ENCODE data around the gene PRKN.

The PRKN gene

DNA sequence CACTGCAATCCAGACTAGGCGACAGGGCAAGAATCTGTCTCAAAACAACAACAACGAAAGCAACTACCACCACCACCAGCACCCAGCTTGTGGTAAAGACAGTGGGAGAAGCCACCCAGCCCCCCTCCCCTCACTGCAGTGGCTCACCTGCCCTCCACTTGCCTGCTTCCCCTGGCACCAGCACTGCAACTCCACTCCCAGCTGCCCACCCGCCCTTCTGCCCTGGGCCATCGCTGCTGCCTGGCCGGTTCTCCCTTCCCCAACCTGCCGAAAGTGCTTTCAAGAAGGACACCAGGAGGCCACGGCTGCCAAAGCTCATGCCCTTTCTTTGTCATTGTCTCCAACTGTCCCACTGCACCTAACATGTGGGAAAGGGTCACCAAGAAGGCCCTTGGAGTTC lies 1359.1 kb downstream of the PRKN start:
- no peaks in the 10 kb centered on the region for H3K4me1 ChIP-seq (ENCODE audit: control insufficient read depth, insufficient read depth, low read length)
- no peaks in the 10 kb centered on the region for H3K27me3 ChIP-seq (ENCODE audit: control insufficient read depth in 1 of 2, insufficient read depth in 2 of 2, low read length in 2 of 2)
- no peak overlapping the region for H3K4me3 ChIP-seq (ENCODE audit: low read length in 2 of 2)
- no peak overlapping the region for H3K9ac ChIP-seq (ENCODE audit: low read length in 2 of 2)
- no peaks in the 10 kb centered on the region for H3K9me3 ChIP-seq (ENCODE audit: control insufficient read depth in 2 of 2, low read length in 2 of 2)
- H3K36me3 ChIP-seq (ENCODE audit: control insufficient read depth in 2 of 2, insufficient read depth in 2 of 2, low read length in 2 of 2): no peaks in the 10 kb centered on the region
- H3K27ac ChIP-seq (ENCODE audit: low read length): no peak overlapping the region

DNA sequence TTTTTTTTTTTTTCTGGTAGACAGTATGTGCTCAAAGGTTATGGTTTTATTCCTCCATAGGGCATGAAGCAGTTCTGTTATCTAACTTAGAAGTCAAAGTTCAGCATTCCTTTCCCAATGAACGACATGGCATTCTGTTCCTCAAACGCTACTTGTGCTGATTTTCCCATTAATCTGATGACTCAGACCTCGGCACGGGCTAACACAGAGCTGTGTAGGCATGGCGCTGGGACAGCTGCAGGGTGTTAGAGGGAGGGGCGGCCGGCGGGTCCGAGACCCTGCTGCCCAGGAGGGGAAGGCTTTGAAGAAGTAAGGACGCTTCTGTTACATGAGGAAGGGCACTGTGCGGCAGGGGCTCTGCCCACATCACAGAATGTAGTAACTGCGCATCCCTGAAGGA lies 1360.1 kb downstream of the PRKN start:
- Histone ChIP-seq H3K4me1 (ENCODE audit: control insufficient read depth, insufficient read depth, low read length) (no peaks in the 10 kb centered on the region), H3K27me3 (ENCODE audit: control insufficient read depth in 1 of 2, insufficient read depth in 2 of 2, low read length in 2 of 2) (no peaks in the 10 kb centered on the region), H3K9ac (ENCODE audit: low read length in 2 of 2) (no peak overlapping the region), H3K36me3 (ENCODE audit: control insufficient read depth in 2 of 2, insufficient read depth in 2 of 2, low read length in 2 of 2) (no peaks in the 10 kb centered on the region), H3K27ac (ENCODE audit: low read length) (no peak overlapping the region), H3K9me3 (ENCODE audit: control insufficient read depth in 2 of 2, low read length in 2 of 2) (peaks cover 0 to 4% of the 10 kb centered on the region in 2 donors), H3K4me3 (ENCODE audit: low read length in 2 of 2) (no peak overlapping the region)

DNA sequence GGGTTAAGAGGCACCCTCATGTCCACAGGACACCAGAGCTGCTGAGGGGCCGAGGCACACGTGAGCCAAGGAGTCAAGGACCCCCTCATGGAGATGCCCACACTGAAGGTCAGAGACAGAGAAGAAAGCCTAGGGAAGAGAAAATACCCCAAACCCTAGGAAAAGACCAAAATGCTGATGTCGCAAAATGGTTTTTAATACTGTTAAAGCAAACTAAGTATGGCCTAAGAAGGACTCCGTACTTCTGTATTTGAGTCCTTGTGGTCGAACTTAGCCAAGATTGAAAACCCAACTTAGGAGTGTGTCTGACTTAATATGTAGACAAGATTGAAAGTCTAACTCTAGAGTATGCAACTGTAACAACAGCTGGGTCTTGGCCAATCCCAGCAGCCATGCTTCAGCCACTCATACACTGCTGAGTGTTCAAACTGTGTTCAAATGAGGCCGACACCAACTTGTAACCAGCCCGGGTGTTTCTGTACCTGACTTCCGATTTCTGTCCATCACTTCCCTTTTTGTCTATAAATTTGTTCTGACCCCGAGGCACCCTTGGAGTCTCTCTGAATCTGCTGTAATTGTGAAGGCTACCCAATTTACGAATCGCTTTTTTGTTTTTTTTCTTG lies 1361.2 kb downstream of the PRKN start:
- H3K27ac ChIP-seq (ENCODE audit: low read length): no peak overlapping the region
- H3K36me3 ChIP-seq (ENCODE audit: control insufficient read depth in 2 of 2, insufficient read depth in 2 of 2, low read length in 2 of 2): no peaks in the 10 kb centered on the region
- peaks cover 0 to 4% of the 10 kb centered on the region in 2 donors for H3K9me3 ChIP-seq (ENCODE audit: control insufficient read depth in 2 of 2, low read length in 2 of 2)
- no peaks in the 10 kb centered on the region for H3K4me1 ChIP-seq (ENCODE audit: control insufficient read depth, insufficient read depth, low read length)
- H3K4me3 ChIP-seq (ENCODE audit: low read length in 2 of 2): no peak overlapping the region
- H3K9ac ChIP-seq (ENCODE audit: low read length in 2 of 2): no peak overlapping the region
- H3K27me3 ChIP-seq (ENCODE audit: control insufficient read depth in 1 of 2, insufficient read depth in 2 of 2, low read length in 2 of 2): no peaks in the 10 kb centered on the region

DNA sequence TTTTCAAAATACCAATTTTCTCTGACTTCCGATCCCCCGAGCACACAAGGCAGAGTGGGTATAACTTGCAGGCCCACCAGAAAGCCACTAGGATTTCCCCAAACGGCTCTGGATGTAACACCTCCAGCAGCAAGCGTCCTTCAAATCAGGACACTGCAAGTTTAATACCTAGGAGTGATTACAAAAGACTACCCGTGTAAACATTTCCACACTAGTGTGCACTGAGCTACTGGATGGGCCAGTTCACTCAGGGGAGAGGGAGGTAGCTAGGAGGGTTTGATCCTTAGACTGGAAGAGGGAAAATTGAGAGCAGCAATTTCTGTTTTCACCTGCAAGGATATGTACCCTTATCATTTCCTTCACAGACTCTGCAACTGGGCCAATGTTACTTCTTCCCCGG lies 1361.9 kb downstream of the PRKN start:
- H3K27me3 ChIP-seq (ENCODE audit: control insufficient read depth in 1 of 2, insufficient read depth in 2 of 2, low read length in 2 of 2): no peaks in the 10 kb centered on the region
- no peaks in the 10 kb centered on the region for H3K36me3 ChIP-seq (ENCODE audit: control insufficient read depth in 2 of 2, insufficient read depth in 2 of 2, low read length in 2 of 2)
- no peak overlapping the region for H3K4me3 ChIP-seq (ENCODE audit: low read length in 2 of 2)
- H3K4me1 ChIP-seq (ENCODE audit: control insufficient read depth, insufficient read depth, low read length): peaks cover under 1% of the 10 kb centered on the region
- no peak overlapping the region for H3K27ac ChIP-seq (ENCODE audit: low read length)
- H3K9me3 ChIP-seq (ENCODE audit: control insufficient read depth in 2 of 2, low read length in 2 of 2): peaks cover 0 to 4% of the 10 kb centered on the region in 2 donors
- no peak overlapping the region for H3K9ac ChIP-seq (ENCODE audit: low read length in 2 of 2)

DNA sequence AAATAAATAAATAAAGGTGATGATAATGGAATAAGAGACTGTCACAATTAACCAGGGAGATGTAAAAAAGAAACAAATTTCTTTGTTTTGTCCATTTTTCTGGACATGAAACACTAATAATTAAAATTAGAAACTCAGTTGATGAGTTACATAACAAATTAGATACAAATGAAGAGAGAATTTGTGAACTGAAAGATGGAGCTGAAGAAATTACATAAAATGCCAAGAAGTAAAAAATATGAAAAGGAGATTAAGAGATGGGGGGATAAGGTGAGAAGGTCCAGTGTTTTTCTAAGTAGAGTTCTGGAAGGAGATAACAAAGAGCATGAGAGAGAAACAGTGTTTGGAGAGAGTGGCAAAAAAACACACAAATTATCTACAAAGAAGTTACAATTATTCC lies 1364.3 kb downstream of the PRKN start:
- H3K9ac ChIP-seq (ENCODE audit: low read length in 2 of 2): no peak overlapping the region
- H3K9me3 ChIP-seq (ENCODE audit: control insufficient read depth in 2 of 2, low read length in 2 of 2): peaks cover 0 to 4% of the 10 kb centered on the region in 2 donors
- no peak overlapping the region for H3K27ac ChIP-seq (ENCODE audit: low read length)
- no peaks in the 10 kb centered on the region for H3K27me3 ChIP-seq (ENCODE audit: control insufficient read depth in 1 of 2, insufficient read depth in 2 of 2, low read length in 2 of 2)
- peaks cover 3% of the 10 kb centered on the region for H3K4me1 ChIP-seq (ENCODE audit: control insufficient read depth, insufficient read depth, low read length)
- H3K4me3 ChIP-seq (ENCODE audit: low read length in 2 of 2): no peak overlapping the region
- H3K36me3 ChIP-seq (ENCODE audit: control insufficient read depth in 2 of 2, insufficient read depth in 2 of 2, low read length in 2 of 2): no peaks in the 10 kb centered on the region

DNA sequence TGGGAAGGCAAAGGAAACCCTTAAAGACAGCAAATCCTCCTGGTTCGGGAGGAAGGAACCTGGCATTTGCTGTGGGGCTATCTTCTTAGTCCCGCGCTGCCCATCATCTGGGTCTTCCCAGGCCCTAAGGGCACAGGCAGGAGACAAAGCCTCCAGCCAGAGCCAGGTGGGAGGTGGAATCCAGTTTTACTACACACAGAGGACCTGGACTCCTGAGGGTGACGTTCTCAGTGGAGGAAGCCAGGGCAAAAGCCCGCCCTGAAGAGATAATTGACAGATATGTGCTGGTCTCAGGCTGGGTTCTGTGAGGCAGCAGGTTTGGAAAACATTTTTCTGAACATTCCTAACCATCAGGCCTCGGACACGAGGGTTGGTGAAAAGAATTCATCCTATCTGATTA lies 1365.3 kb downstream of the PRKN start:
- no peaks in the 10 kb centered on the region for H3K36me3 ChIP-seq (ENCODE audit: control insufficient read depth in 2 of 2, insufficient read depth in 2 of 2, low read length in 2 of 2)

DNA sequence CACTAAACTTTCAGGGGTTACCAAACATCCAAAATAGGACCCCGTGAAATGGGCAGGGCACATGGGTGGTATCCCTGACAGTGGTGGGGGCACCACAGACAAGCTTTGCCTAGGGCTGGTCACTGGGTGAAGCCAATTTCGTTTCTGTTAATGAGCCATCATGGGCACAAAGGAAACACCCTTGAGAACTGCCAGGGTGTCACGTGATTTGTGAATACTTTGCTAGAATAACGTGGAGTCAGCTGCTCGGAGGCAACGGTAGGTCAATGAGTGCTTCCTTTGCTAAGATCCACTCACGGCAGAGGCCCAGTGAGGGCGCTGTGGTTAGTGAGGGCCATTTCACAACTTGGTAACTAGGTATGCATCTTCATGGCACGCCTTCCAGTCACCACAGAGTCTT lies 1366.0 kb downstream of the PRKN start:
- Histone ChIP-seq H3K36me3 (ENCODE audit: control insufficient read depth in 2 of 2, insufficient read depth in 2 of 2, low read length in 2 of 2) (no peaks in the 10 kb centered on the region), H3K27me3 (ENCODE audit: control insufficient read depth in 1 of 2, insufficient read depth in 2 of 2, low read length in 2 of 2) (no peaks in the 10 kb centered on the region), H3K9ac (ENCODE audit: low read length in 2 of 2) (no peak overlapping the region), H3K9me3 (ENCODE audit: control insufficient read depth in 2 of 2, low read length in 2 of 2) (peaks cover 0 to 4% of the 10 kb centered on the region in 2 donors), H3K4me3 (ENCODE audit: low read length in 2 of 2) (no peak overlapping the region), H3K4me1 (ENCODE audit: control insufficient read depth, insufficient read depth, low read length) (peaks cover 3% of the 10 kb centered on the region), H3K27ac (ENCODE audit: low read length) (no peak overlapping the region)

More for the DNA sequence above, 1365.3 kb downstream of the PRKN start:
- Histone ChIP-seq H3K4me1 (ENCODE audit: control insufficient read depth, insufficient read depth, low read length) (peaks cover 3% of the 10 kb centered on the region), H3K27ac (ENCODE audit: low read length) (no peak overlapping the region), H3K9ac (ENCODE audit: low read length in 2 of 2) (no peak overlapping the region), H3K4me3 (ENCODE audit: low read length in 2 of 2) (no peak overlapping the region), H3K9me3 (ENCODE audit: control insufficient read depth in 2 of 2, low read length in 2 of 2) (peaks cover 0 to 4% of the 10 kb centered on the region in 2 donors), H3K27me3 (ENCODE audit: control insufficient read depth in 1 of 2, insufficient read depth in 2 of 2, low read length in 2 of 2) (no peaks in the 10 kb centered on the region)

DNA sequence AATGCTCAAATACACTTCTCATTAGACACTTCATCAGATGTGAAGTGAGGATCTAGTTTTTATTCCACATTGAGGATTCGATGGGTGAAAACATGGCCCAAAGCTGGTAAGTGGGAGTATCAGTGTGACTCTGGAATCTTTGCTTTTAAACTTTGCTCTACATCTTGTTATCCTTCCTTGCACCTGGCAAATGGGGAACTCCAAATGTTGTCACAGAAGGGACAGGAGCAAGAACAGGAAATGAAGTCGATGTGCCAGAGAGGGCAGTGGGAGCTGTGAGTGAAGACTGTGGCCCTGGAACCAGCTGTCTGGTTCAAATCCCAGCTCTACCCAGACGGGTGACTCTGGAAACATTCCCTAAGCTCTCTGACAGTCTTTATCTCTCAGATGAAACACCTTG lies 1367.0 kb downstream of the PRKN start:
- H3K4me1 ChIP-seq (ENCODE audit: control insufficient read depth, insufficient read depth, low read length): peaks cover 3% of the 10 kb centered on the region
- peaks cover 0 to 4% of the 10 kb centered on the region in 2 donors for H3K9me3 ChIP-seq (ENCODE audit: control insufficient read depth in 2 of 2, low read length in 2 of 2)
- no peaks in the 10 kb centered on the region for H3K36me3 ChIP-seq (ENCODE audit: control insufficient read depth in 2 of 2, insufficient read depth in 2 of 2, low read length in 2 of 2)
- H3K9ac ChIP-seq (ENCODE audit: low read length in 2 of 2): no peak overlapping the region
- H3K27ac ChIP-seq (ENCODE audit: low read length): no peak overlapping the region
- H3K4me3 ChIP-seq (ENCODE audit: low read length in 2 of 2): no peak overlapping the region
- no peaks in the 10 kb centered on the region for H3K27me3 ChIP-seq (ENCODE audit: control insufficient read depth in 1 of 2, insufficient read depth in 2 of 2, low read length in 2 of 2)

DNA sequence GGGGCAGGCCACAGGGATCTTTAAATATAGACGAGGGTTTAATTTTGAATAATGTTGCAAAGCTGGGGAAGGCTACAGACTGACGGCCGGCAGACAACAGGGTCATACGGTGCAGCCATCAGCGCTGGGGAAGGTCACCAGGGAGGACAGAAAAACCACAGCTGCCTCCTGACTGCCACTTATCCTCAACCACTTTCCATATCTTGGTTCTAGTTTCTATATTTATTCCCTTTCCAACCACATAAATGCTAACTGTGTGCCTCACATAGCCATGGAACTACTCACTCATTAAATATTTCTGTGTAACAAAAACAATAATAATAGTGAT lies 1368.0 kb downstream of the PRKN start:
- H3K4me3 ChIP-seq (ENCODE audit: low read length in 2 of 2): no peak overlapping the region
- no peaks in the 10 kb centered on the region for H3K27me3 ChIP-seq (ENCODE audit: control insufficient read depth in 1 of 2, insufficient read depth in 2 of 2, low read length in 2 of 2)
- no peaks in the 10 kb centered on the region for H3K36me3 ChIP-seq (ENCODE audit: control insufficient read depth in 2 of 2, insufficient read depth in 2 of 2, low read length in 2 of 2)
- H3K4me1 ChIP-seq (ENCODE audit: control insufficient read depth, insufficient read depth, low read length): peaks cover 3% of the 10 kb centered on the region
- peaks cover 0 to 4% of the 10 kb centered on the region in 2 donors for H3K9me3 ChIP-seq (ENCODE audit: control insufficient read depth in 2 of 2, low read length in 2 of 2)
- H3K27ac ChIP-seq (ENCODE audit: low read length): no peak overlapping the region
- no peak overlapping the region for H3K9ac ChIP-seq (ENCODE audit: low read length in 2 of 2)

DNA sequence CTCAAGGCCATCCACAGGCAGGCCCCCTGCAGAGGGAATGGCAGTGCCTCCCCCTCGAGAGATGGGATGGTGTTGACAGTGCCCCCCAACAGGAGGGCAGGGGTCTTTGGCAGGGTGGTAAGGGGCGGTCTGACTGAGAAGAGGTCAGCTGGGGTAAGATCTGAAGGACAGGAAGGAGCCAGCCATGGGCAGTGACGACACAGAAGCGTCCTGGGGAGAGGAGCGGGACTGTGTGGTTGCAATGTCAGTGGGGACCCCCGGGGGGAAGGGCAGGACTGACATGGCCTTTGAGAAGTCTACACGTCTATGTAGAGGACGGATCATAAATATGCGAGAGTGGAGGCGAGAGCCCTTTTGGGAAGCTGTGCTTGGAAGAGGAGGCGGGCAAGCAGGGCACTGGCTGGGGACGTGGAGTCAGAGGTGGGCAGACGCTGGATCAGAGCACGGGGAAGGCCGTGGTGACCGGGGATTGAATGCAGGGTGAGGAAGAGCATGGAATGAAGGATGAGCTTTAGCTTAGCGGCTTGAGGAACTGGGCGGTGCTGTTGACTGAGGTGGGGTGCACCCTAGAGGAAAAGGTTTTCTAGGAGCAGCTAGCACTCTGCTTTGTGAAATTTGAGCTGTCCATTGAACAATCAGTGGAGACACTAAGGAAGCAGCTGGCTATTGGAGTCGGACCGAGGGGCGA lies 1371.3 kb downstream of the PRKN start:
- no peak overlapping the region for H3K9ac ChIP-seq (ENCODE audit: low read length in 2 of 2)

DNA sequence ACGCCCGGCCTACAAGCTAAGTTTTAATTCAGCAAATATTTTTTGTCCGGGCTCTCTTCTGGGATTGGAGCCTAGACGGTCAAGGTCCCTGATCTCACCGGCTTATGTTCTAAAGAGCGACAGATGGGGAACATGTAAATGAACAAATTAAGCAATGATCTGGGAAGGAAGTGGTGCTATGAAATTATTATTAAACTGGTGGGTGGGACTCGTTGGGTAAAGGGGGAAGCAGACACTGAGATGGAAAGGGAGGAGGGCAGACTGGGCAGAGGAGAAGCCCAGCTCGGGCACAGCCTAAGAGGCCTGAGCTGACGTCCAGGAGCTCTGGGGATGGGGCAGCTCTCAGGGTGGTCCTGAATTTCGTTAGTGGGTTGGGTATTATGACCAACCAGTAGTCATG lies 1371.9 kb downstream of the PRKN start:
- Histone ChIP-seq H3K9me3 (ENCODE audit: control insufficient read depth in 2 of 2, low read length in 2 of 2) (no peaks in the 10 kb centered on the region), H3K9ac (ENCODE audit: low read length in 2 of 2) (no peak overlapping the region), H3K4me3 (ENCODE audit: low read length in 2 of 2) (no peak overlapping the region), H3K4me1 (ENCODE audit: control insufficient read depth, insufficient read depth, low read length) (peaks cover 3% of the 10 kb centered on the region), H3K27ac (ENCODE audit: low read length) (no peak overlapping the region), H3K36me3 (ENCODE audit: control insufficient read depth in 2 of 2, insufficient read depth in 2 of 2, low read length in 2 of 2) (no peaks in the 10 kb centered on the region), H3K27me3 (ENCODE audit: control insufficient read depth in 1 of 2, insufficient read depth in 2 of 2, low read length in 2 of 2) (no peaks in the 10 kb centered on the region)

More for the DNA sequence above, 1371.3 kb downstream of the PRKN start:
- H3K4me1 ChIP-seq (ENCODE audit: control insufficient read depth, insufficient read depth, low read length): peaks cover 3% of the 10 kb centered on the region
- H3K36me3 ChIP-seq (ENCODE audit: control insufficient read depth in 2 of 2, insufficient read depth in 2 of 2, low read length in 2 of 2): no peaks in the 10 kb centered on the region
- H3K27ac ChIP-seq (ENCODE audit: low read length): no peak overlapping the region
- no peak overlapping the region for H3K4me3 ChIP-seq (ENCODE audit: low read length in 2 of 2)
- H3K27me3 ChIP-seq (ENCODE audit: control insufficient read depth in 1 of 2, insufficient read depth in 2 of 2, low read length in 2 of 2): no peaks in the 10 kb centered on the region
- H3K9me3 ChIP-seq (ENCODE audit: control insufficient read depth in 2 of 2, low read length in 2 of 2): no peaks in the 10 kb centered on the region
